Heart left ventricle (tissue), 13 donors: Measurements from ENCODE around the gene GOLGA8B.
"Not testable (repeated sequence)": the region's sequence is repeated elsewhere in the genome, so short reads cannot be mapped to it uniquely, and the experiment has no call there.

Experiments
- CTCF ChIP-seq, 12 donors: fragments of 200-600 bp; sonication (generic) in 4 of 12; IDR thresholded peaks; one replicate each; pipeline versions ENCODE4 v1.5.0 to v1.8.0; 2018 to 2022; ENCODE audit warnings: antibody characterized with exemption in 12 of 12, mild to moderate bottlenecking in 5 of 12
- POLR2A ChIP-seq, 2 donors: fragments of 450-650 bp; IDR thresholded peaks; one replicate each; pipeline ENCODE4 v1.6.1; 2017; ENCODE audit warnings: antibody characterized with exemption in 2 of 2, mild to moderate bottlenecking in 2 of 2, moderate library complexity in 2 of 2
- donor health status: ischemic (EF 13 %, LVEDD 7.1; RV severe dilation, severe dysfunction).
- donor health status: DM: no; HTN: yes; CAD: no.
- donor health status: DM: no; HTN: no; CAD: no.
- donor health status: ischemic (EF 25% LVEDD 6.9; RV normal size, moderate dysfunction).
- donor health status: ischemic (EF 25% LVEDD 5.7; RV mildly dilated, moderate dysfunction).
- donor health status: ischemic (EF 35%, LVEDD 5.7; RV mildly dilated, moderate dysfunction).
- donor health status: nonischemic (EF 11% LVEDD 7.7; RV severe dilation, severe dysfunction).
- donor health status: DM: yes; HTN: yes; CAD: no.
- donor health status: PGD.
- donor health status: ischemic (EF 29% LVEDD 5.4; RV normal size, mild dysfunction).
- donor health status: nonischemic (EF 23%, LVEDD 6.1; RV moderate dilation, normal function).

- TF ChIP-seq CTCF, POLR2A (IDR thresholded peaks at IDR 0.05): not testable (repeated sequence)
Observed at GRCh38 chr15:34569670-34570396, 13.6 kb downstream of the GOLGA8B start.
